Stimulated activated CD8-positive, alpha-beta memory T cell treated with anti-CD3 and anti-CD28 coated beads, Interleukin-12 subunit alpha, Interleukin-12 subunit beta, amount 100 ng/mL, for 24 hours (primary cell): Measurements from ENCODE around the gene CCRL2.
"Not testable (repeated sequence)": the region's sequence is repeated elsewhere in the genome, so short reads cannot be mapped to it uniquely, and the experiment has no call there.

Source experiments
- DNase-seq: peaks from one replicate; pipeline ENCODE4 v3.0.0-alpha.2; 2020; ENCODE audit errors: extremely low read depth

Gene CCRL2

DNA sequence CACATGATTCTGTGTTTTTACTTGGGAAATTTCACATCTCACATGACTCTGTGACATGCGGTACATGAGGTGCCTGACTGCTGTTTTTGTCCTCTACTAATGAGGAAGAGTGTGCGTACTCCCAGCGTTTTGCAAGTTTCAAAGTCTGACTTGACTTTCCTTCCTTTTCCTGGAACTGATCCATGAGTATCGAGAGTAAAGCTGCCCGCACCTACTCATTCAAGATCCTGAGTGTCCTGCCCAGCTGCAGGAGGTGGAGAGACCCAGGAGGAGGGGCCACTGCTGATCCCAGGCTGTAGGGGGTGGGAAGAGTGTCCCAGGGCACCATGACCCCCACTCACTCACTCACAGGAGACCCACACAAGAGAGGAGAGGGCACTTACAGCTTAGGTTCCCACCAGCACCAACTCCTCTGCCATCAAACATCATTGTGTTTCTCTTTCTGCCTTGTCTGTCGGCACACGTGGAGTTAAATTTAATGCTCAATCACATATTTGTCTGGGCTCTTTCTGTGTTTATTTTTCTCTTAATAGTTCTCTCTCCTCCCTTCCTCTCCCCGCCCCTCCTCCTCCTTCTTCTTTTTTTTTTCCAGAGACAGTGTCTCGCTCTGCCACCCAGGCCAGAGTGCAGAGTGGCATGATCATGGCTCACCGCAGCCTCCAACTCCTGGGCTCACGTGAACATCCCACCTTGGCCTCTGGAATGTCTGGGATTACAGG is 1.6 kb upstream of the CCRL2 start:
- no peak for DNase-seq

DNA sequence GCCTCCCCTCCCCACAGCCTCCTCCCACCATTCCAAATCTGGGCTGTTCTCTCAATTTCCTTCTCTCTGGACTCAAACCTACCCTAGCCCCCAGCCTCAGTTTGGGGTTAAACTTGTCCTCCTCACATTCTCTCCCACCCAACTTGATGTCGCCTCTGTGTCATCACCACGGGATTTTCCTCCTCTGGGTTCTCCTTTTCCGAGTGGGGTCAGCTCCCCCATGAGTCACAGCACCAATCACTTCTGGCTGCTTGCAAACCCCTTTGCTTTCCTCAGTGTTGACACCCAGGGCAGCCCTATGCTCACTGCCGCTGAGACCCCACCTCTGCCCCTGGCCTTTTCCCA is 644 bp upstream of the CCRL2 start:
- no peak for DNase-seq

DNA sequence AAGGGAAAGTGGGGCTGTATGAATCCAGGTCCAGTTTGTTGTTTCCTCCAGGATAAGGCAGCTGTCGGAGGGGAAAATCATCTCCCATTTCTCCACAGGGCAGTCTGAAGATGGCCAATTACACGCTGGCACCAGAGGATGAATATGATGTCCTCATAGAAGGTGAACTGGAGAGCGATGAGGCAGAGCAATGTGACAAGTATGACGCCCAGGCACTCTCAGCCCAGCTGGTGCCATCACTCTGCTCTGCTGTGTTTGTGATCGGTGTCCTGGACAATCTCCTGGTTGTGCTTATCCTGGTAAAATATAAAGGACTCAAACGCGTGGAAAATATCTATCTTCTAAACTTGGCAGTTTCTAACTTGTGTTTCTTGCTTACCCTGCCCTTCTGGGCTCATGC is 911 bp downstream of the CCRL2 start:
- DNase-seq = no peak

DNA sequence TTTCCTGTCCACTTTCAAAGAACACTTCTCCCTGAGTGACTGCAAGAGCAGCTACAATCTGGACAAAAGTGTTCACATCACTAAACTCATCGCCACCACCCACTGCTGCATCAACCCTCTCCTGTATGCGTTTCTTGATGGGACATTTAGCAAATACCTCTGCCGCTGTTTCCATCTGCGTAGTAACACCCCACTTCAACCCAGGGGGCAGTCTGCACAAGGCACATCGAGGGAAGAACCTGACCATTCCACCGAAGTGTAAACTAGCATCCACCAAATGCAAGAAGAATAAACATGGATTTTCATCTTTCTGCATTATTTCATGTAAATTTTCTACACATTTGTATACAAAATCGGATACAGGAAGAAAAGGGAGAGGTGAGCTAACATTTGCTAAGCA is 1.8 kb downstream of the CCRL2 start:
- no peak for DNase-seq

DNA sequence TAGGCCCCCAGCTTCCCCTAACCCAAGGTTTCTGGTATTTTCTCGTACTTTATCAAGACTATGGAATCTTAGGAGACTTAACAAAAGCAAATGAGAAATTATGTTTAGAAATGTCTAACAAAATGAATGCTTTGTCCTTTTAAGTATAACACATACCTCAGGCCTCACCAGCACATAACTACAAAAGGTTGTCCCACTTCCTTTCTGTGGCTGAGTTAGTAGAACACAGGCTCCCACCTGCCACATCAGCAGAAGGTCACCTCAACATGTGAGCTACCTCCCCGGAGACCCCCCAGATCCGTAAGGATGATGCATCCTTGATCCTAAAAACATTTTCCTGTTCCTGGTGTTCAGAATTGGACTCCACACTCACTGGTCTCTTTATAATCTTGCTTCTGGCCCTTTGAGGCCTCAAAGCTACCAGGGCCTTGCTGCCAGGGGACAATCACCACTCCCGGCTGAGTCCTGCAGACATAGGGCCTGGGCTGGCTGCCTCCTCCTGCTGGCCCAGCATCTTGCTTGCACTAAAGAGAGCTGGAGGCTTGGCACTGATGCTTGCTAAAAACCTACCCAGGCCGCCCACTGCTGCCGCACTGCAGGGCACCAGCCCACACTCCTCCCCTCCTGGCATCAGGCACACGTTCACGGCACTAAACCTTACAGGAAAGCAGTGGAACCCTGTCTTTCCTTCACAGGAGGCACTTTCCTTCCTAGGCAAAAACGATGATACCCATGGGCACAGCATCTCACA is 2.9 kb downstream of the CCRL2 start:
- DNase-seq = no peak

DNA sequence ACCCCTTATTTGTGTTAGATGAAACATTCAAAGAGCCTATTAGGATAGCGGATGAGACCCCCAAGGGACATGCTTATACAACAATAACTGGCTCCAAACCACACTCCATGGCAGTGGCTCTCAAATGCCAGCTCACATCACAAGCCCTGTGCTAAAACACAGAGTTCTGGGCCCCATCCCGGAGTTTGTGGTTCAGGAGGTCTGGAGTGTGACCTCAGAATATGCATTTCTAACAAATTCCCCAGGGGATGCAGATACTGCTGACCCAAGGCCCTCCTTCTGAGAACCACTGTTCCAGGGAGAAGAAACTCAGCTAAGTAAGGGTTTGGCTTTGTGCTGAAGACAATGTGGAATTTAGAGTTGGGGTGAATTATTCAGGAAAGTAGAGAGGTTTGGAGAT is 3.6 kb downstream of the CCRL2 start:
- no peak for DNase-seq

DNA sequence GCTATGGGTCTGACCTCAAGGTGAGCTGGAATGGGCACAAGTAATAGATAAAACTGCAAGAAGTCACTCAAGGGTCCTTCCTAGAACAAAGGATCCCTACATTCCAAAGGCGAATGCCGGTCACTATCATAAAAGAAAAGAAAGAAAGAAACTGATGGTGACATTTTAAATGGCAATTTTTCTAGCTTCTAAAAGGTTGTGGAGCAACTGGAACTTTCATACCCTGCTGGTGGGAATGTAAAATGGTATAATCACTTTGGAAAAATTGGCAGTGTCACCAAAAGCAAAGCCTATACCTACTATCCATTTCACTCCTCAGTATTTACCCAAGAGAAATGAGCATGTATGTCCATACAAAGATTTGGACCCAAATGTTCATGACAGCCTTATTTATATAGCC is 4.2 kb downstream of the CCRL2 start:
- DNase-seq = no peak

DNA sequence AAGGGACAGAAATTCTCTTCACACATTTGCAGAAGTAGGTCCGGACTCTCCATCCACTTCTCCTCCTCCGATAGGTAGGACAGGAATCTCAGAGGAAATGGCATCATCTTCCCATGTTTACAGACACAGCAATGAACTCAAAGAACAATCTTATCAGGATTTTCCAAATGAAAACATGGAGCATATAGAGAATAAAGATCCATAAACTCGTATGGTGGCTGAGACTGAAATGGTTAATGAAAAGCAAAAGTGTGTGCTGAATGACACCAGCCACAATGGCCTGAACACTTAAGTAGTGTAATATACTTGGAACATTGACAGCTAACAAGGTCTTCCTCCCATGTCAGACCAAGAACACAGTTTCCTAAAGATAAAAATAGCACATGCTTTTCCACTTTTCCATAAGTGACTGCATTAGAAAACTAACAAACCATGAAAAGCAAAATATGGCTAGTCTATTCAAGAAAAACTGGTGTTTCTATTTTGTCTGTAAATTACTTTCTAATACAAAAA is 5.8 kb downstream of the CCRL2 start:
- no peak for DNase-seq

DNA sequence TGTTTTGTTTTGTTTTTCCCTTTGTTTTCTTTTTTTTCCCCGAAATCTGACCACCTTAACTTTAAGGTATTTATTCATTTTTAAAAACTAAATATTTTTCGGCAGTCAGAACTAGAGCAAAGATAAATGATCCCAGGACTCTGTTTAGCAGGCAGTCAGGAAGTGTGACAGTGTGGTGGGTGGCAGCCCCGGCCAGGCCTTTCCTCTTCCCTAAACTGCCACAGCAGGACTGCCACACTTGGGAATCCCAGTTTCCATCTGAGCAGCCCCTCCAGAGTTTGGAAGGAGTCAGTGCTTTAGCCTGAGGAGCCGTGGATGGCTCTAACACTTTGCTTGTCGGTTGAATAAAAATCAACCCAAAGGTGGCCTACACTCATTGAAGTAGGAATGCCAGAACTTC is 6.9 kb downstream of the CCRL2 start:
- no peak for DNase-seq

DNA sequence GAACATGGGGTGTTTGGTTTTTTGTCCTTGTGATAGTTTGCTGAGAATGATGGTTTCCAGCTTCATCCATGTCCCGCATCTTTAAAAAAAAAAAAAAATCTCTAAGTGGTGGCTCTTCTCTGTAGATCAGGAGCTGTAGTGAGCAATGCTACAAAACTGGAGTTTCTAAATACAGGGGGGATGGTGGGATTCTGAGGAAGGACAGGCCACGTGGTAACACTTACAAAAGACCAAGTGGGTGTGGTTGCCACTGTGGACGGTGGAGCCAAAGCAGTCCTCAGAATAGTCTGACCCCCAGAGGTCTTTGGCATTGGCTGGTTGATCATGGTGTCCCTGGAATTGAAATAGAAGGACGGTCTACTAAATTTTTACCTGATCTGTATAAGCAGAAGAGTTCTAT is 7.7 kb downstream of the CCRL2 start:
- DNase-seq = no peak

DNA sequence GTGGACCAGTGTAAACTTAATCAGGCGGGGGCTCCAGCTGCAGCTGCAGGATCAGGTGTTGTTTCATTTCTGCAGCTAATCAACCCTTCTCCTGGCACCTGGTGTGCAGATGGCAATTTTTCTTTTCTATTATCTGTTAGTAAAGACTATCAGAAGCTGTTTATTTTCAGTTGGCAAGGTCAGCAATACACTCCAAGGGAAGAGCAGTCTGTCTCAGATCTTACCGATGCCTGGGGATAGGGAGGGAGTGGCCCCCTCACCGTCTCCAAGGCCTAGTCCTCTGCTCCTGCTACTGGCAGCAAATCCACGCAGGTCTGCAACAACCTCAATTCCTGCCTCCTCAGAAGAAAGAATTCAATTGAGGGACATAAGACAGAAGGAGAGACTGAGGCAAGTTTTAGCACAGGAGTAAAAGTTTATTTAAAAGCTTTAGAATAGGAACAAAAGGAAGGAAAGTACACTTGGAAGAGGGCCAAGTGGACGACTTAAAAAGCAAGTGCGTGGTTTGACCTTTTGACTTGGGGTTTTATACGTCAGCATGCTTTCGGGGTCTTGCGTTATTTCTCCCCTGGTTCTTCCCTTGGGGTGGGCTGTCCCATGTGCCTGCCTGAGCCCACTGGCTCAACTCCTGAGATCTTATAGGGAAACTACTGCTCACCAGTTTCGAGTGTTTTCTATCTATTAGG is 9.2 kb downstream of the CCRL2 start:
- no peak for DNase-seq

DNA sequence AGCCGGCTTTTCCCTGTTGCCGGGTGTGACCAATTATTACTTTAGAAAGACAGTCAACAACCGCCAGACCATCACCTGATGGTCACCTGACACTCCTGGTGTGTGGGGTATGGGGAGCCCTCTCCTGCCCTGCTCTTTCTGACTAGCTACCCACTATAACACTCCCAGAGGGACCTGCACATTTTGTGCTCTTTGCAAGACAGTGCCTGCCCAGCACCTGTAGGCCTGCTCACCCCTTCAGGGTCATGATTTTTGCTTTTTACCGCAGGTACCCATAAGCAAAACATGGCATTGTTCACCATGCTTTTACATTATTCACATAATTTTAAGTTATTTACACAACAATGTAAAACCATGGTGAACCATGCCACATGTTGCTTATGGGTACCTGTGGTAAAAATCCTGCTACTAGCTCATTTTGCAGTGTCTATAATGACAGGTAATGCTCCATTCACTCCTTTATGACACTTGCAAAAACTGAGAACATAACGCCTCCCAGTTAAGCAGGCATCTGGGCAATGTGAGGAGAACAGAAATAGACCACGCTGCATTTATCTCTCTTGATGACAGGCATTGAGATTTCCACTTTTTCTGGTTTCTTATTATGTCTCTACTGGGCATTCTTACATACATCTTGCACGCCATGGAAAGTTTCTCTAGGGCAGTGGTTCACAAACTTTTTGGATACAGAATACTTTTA is 9.9 kb downstream of the CCRL2 start:
- no peak for DNase-seq

DNA sequence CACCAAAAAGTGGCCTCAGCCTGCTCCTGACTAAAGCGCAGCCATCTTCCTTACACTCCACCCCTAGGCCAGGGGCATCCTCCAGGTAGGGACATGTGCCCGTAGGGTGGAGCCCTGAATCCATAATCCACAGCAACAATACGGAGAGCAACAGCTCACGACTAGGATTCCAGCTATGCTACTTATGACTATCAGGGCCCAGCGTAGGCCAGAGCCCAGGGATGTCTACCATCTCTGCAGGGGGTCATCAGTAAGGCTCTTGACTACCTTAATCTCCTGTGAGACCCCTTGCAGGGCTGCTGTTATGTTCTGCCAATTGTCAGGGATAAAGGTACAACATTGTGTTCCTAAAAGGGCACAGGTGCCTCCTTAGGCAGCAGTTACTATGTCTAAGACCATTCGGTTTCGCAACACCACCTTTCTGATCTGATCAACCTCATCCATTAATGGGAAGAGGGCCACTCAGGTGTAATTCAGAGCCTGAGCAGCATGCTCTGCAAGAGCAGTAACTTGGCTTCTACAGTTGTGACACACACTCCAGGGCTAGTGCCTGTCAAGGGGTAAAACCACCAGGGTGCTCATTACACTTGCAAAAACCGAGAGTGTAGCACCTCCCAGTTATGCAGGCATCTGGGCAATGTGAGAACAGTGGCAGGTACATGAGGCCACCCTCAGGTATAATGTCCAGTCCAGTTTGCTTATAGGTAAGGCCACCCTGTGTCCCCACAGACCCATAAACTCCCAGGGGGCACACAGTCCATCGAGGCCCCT is 11.0 kb downstream of the CCRL2 start:
- DNase-seq = no peak

DNA sequence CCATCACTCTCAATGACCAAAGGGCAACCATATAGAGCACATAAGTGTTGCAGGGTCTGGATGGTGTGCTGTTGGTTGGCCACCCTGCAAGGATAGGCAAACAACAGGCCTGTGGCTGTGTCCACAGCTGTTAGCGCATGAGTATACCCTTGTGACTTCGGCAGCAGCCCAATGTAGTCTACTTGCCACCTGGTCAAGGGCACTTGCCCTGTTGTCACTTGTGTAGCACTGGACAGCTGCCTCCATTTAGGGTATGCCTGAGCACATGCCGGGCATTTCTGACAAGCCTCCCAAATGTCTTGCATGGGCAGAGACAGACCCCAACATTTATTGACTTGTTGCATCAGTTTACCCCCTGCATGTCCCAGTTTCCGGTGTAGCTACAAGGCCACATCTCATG is 12.8 kb downstream of the CCRL2 start:
- no peak for DNase-seq

DNA sequence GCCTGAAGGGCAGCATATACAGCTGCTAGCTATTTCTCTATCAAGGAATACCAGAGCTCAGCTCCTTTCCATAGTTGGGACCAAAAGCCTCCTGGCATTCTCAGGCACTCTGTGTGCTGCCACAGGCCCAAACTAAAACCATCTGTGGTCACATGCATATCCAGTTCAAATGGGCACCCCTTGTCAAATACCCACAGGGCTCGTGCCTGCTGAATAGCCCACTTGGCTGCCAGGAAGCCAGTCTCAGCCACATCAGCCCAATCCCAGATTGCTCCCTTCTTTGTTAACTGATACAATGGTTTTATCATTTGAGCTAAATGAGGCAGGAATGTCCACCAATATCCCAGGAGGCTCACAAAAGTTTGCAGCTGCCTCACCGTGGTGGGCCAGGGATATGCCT is 13.9 kb downstream of the CCRL2 start:
- no peak for DNase-seq

DNA sequence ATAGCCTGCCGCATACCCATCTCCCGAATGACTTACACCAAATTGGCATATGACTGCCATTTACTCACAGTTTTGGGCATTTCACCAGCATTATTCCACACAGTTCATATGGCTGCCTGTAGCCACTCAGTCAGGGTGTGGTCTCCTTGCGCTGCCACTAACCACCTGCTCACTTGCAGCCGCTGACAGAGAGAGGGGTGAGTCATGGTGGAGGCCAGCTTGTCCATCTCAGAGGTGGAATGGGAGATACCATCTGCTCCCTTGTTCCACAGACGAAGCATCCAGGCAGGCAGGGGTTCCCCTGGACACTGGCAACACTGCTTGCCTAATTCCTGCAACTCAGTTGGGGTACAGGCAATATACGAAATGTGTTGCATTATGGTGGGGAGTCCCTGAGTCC is 15.6 kb downstream of the CCRL2 start:
- no peak for DNase-seq

DNA sequence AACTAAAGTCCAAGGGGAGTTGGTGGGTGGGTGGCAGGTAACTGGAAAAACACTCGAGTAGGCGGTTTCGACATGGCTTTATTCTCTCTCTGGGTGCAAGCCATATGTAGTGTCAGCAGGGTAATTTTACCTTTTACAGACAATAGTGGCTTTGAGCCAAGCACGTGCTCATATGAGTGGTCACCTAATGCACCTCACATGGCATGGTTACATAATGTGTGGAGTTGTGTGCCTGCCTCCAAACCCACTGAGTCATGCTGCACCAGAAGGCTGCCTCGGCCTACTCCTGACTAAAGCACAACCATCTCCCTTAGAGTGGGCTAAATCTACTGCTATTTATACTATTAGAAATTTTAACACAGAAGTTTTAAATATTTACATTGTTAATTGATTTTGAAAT is 16.5 kb downstream of the CCRL2 start:
- no peak for DNase-seq

DNA sequence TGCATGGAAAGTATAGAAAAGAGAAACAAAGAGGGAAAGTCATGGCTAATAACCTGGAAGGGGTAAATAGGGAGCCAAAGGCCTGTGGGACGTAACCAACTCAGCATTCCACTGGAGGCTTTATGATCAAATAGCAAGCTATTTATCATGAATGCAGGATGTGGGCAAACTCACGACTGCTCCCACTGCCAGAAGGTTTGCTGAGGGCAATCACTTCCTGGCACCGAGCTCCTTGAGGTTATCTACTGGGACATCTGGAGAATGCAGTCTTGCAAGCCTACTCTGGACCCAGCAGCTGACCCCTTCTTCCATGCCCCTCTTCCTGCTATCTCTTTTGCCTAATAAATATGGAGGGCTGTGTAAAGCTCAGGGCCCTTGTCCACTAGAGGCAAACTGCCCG is 19.4 kb downstream of the CCRL2 start:
- DNase-seq = not testable (repeated sequence)

DNA sequence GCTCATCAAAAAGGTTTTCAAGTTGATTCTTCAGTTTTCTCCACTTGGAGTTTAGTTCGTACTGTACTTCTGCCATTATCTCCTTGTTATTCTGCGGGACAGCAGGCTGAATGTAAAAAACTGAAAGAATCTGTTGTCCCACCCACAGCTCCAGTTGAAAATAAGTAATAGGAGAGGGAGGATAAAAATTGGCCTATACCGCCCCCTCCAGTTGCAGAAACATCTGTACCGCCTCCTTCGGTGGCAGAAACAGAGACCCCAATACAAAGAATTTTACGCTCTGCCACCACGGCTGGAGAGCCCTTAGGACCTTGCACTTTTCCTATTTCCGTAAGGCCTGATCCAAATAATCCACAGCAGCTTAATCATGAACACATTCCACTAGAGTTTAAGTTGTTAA is 20.3 kb downstream of the CCRL2 start:
- DNase-seq = not testable (repeated sequence)

DNA sequence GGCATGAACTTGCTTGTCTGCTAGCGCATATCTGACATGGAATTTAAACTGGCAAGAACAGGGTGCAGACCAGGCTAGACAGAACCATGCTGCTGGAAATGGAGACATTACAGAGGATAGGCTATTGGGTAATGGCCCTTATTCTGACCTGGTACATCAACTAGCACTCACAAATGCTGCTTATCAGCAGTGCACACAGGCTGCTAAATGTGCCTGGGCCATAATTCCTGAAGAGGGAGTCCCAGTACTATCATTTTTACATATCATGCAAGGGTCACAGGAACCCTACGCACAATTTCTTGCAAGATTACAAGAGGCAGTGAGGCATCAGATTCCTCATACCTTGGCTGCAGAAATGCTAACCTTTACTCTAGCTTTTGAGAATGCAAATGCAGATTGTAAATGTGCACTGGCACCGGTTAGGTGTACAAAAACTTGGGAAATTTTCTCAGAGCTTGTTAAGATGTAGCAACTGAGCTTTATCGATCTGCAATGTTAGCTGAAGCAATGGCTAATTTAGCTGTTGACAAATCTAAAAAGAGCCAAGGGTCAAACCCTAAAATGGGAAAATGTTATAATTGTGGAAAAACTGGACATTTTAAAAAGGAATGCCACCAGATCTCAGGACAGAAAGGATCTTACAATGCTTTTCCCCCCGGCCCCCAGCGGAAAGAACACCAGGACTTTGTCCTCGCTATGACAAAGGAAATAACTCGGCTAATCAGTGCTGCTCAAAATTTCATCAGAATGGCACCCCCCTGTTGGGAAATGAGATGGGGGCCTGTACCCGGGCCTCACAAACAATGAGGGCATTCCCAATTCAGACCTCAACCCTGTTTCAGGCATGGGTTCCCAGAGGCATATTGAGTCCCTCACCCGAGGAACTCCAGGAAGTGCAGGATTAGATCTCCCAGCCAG is 21.1 kb downstream of the CCRL2 start:
- no peak for DNase-seq
